K562 (cell line): ENCODE measurements around the gene GRB2. TPM values are rescaled to one million over a fixed set of nuclear protein-coding genes. Genes with fewer than 3 reads are reported as not detected.

ENCODE experiments used
- CHD2 ChIP-seq: IDR thresholded peaks from 2 replicates; pipeline ENCODE4 v1.6.1; 2011; ENCODE audit warnings: low read depth, low read length
- CHD7 ChIP-seq: fragments of 200-600 bp; sonication (generic); IDR thresholded peaks from one replicate; pipeline ENCODE4 v1.6.1; 2012; ENCODE audit warnings: mild to moderate bottlenecking, low read depth, low read length, inconsistent platforms
- FOXK2 ChIP-seq, 2 experiments: fragments of 450-650 bp; IDR thresholded peaks in 1 of 2; conservative IDR thresholded peaks in 1 of 2; 2 replicates each; pipeline ENCODE4 v1.6.1; 2016; ENCODE audit warnings: low read depth in 2 of 2, mild to moderate bottlenecking in 1 of 2
- KLF16 ChIP-seq: IDR thresholded peaks from 2 replicates; pipeline ENCODE4 v1.6.1; 2016; ENCODE audit warnings: antibody characterized with exemption
- NFIC ChIP-seq: fragments of 450-650 bp; IDR thresholded peaks from 2 replicates; pipeline ENCODE4 v1.6.1; 2017; ENCODE audit warnings: mild to moderate bottlenecking, inconsistent platforms
- NR2C2 ChIP-seq, 2 experiments: fragments of 200-800 bp in 1 of 2; sonication (Bioruptor generic) in 1 of 2; sonication (generic) in 1 of 2; formaldehyde crosslinking in 1 of 2; IDR thresholded peaks; 2 replicates each; pipeline versions ENCODE4 v1.6.1 to v1.8.0; 2016 to 2022; ENCODE audit warnings: mild to moderate bottlenecking in 1 of 2, missing compliant biosample characterization in 1 of 2, missing genetic modification characterization in 1 of 2, missing genetic modification reagents in 1 of 2
- PTBP1 ChIP-seq: fragments of 200-400 bp; formaldehyde crosslinking; IDR thresholded peaks from 2 replicates; pipeline ENCODE4 v1.6.1; 2017; ENCODE audit warnings: low read depth, low read length
- RBM39 ChIP-seq: fragments of 200-400 bp; formaldehyde crosslinking; optimal IDR thresholded peaks from 2 replicates; pipeline ENCODE3; 2018; ENCODE audit warnings: low read depth, low read length
- SMARCA4 ChIP-seq: fragments of 450-650 bp; IDR thresholded peaks from 2 replicates; pipeline ENCODE4 v1.6.1; 2016
- USF1 ChIP-seq: sonication (generic); formaldehyde crosslinking; IDR thresholded peaks from 2 replicates; pipeline ENCODE4 v1.9.0; 2022; ENCODE audit warnings: mild to moderate bottlenecking, missing genetic modification reagents
- ZNF239 ChIP-seq: fragments of 250-450 bp; sonication (Bioruptor Pico); IDR thresholded peaks from 2 replicates; pipeline ENCODE4 v1.4.0; 2020; ENCODE audit warnings: mild to moderate bottlenecking
- ZNF431 ChIP-seq: sonication (generic); formaldehyde crosslinking; IDR thresholded peaks from 2 replicates; pipeline ENCODE4 v1.8.0; 2022; ENCODE audit warnings: mild to moderate bottlenecking, missing genetic modification reagents
- ZNF583 ChIP-seq: fragments of 250-450 bp; sonication (Bioruptor Pico); IDR thresholded peaks from 2 replicates; pipeline ENCODE4 v1.4.0; 2020
- ZNF668 ChIP-seq: fragments of 250-450 bp; sonication (Bioruptor Pico); IDR thresholded peaks from 2 replicates; pipeline ENCODE4 v1.8.0; 2022; ENCODE audit warnings: mild to moderate bottlenecking, inconsistent platforms
- polyA plus RNA-seq, 8 experiments: library from polyadenylated mRNA; depleted of rRNA in 4 of 8; stranded (reverse) in 5 of 8; unstranded in 3 of 8; fragments of >200 nt; fragmentation: Nextera tagmentation in 2 of 8; fragmentation: Illumina TruSeq in 1 of 8; extraction: Ambion mirVana in 2 of 8; extraction: Trizol in 1 of 8; gene quantifications; 2 replicates each; pipeline versions ENCODE4 v1.2.1 to v1.2.3, GENCODE V29; 2011 to 2014; ENCODE audit warnings: inconsistent platforms in 1 of 8, missing spikeins in 1 of 8
- total RNA-seq, 7 experiments: library from RNA; depleted of rRNA in 6 of 7; stranded (reverse); fragments of >200 nt in 6 of 7; fragmentation: Illumina TruSeq in 2 of 7; extraction: Trizol in 2 of 7; gene quantifications; 2 replicates each; pipeline versions ENCODE4 v1.2.1 to v1.2.3, GENCODE V29; 2011 to 2021; ENCODE audit warnings: low replicate concordance in 1 of 7
- TF ChIP-seq, protein P1 (sequence below): fragments of 450-650 bp; conservative IDR thresholded peaks from 2 replicates; pipeline ENCODE4 v1.6.1; 2016; ENCODE audit warnings: missing genetic modification characterization, low read depth, mild to moderate bottlenecking, control low read depth, missing compliant biosample characterization

Gene GRB2
- total and polyA plus RNA-seq, 9 of the 15 experiments (the other 6 are each of a cell fraction or from before 2014, with no cell fraction given) = 57.2 to 136 (median 84.8) TPM

GRCh38 chr17:75393523-75394331 lies 11.8 kb downstream of the GRB2 start (continued):
- TF ChIP-seq USF1 (CRISPR knock-in tag) (0 out of 2 replicates have a peak, but pooled peaks have one; percentile 28), ZNF583 (CRISPR knock-in tag) (no peak), RBM39 (no peak), ZNF431 (no peak), SMARCA4 (no peak), PTBP1 (no peak), CHD2 (peak; percentile 66), CHD7 (no peak), ZNF668 (CRISPR knock-in tag) (no peak), FOXK2 (conservative IDR thresholded peaks at IDR 0.05 in 1 of 2, IDR thresholded peaks at IDR 0.05 in 1 of 2; ENCODE audit: low read depth in 2 of 2) (peak; percentile 42 to 78; a peak in 3 of 4 replicates), ZNF239 (CRISPR knock-in tag) (no peak), NFIC (0 out of 2 replicates have a peak, but pooled peaks have one; percentile 14), KLF16 (no peak), NR2C2 (CRISPR knock-in tag; IDR thresholded peaks at IDR 0.05) (no peak), NR2C2 (tag; IDR thresholded peaks at IDR 0.05) (peak; percentile 50; the same call in 1 of the 2 replicates)
- TF ChIP-seq, protein P1, sequence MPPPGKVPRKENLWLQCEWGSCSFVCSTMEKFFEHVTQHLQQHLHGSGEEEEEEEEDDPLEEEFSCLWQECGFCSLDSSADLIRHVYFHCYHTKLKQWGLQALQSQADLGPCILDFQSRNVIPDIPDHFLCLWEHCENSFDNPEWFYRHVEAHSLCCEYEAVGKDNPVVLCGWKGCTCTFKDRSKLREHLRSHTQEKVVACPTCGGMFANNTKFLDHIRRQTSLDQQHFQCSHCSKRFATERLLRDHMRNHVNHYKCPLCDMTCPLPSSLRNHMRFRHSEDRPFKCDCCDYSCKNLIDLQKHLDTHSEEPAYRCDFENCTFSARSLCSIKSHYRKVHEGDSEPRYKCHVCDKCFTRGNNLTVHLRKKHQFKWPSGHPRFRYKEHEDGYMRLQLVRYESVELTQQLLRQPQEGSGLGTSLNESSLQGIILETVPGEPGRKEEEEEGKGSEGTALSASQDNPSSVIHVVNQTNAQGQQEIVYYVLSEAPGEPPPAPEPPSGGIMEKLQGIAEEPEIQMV (tag) = no peak
